GM18507 (cell line): Measurements from ENCODE around the gene EPHA1.

ENCODE experiments used
- DNase-seq: peaks from one replicate; pipeline ENCODE4 v3.0.0; 2011; ENCODE audit warnings: low read depth; ENCODE audit not compliant: insufficient read length; ENCODE audit errors: extremely low spot score
- FAIRE-seq: peaks from 2 replicates; lab custom pipeline; 2011; peaks lifted over from hg19 to GRCh38; lab: Jason Lieb, UNC

EPHA1 gene

DNA sequence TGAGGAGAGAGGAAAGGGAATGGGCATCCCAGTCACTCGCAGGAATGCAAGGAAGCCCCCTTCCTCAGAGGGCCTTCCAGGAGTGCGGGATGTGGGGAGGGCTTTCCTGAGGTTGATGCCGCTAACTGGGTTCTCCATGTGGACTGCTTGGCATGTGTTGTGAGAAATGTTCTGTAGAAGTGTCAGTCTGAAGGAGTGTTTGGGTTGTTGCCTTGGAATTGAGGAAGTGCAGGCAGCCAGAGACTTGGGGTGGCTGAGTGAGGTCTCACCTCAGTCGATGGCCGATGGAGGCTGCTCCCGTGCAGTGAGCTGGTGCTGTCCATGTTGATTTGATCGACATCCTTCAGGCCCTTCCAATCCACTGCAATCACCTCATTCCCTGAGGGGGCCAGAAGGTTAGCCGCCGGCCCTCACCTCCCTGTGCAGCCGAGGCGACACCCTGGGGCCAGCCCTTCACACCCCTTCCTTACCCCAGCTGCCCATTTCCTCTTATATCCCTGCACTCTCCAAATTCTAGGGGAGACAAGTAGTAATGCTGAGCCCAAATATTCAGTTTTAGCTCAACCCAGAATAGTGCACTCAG, 48.8 kb downstream of the EPHA1 start:
- DNase-seq (no peak), FAIRE-seq (no peak)

DNA sequence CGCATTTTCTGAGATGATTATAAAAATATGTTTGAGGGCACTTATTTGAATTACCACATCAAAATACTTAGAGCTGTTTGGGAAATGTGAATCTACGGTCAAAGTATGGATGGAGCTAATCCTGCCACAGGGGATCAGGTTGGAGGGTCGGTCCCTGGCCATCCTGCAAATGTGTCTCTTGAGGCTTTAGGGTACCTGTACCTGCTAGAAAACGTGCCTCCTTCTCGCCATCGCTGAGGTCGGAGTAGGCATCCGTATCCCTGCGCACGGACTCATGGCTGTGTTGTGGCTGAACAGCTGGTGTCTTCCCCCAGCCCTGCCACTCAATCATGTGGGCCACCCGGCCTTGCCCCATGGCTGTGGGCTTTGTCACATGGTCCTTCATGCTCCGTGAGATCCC, 50.0 kb downstream of the EPHA1 start:
- FAIRE-seq = no peak

DNA sequence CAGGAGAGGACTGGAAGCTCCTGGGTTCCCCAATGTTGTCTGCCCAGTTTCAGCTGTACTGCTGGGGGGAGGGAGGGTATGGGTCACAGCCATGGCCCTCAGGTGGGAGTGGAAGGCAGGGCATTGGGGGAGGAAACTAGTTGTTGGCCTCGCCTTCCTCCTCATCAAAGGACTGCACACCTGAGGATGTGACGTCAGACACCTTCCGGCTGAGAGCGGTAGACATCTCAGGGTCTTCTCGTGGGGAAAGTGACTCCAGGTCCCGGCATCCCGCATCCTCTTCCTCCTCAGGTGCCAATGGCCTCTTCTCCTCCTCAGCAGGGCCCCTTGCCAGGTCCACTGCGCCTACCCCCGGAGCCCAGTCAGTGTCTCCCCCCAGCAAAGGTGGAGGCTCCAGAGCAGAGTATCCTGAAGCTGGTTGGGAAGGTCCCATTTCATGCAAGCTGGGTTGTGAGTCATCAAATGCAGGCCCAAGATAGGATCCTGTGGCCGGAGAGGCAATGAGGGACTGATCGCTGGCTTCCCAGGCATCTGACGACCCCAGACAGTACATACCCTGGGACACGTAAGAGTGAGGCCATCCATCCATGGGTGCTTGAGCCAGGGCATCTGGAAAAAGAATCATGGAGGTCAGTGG, 52.1 kb downstream of the EPHA1 start:
- DNase-seq = no peak
- FAIRE-seq = no peak

More for the DNA sequence above, 50.0 kb downstream of the EPHA1 start:
- no peak for DNase-seq

DNA sequence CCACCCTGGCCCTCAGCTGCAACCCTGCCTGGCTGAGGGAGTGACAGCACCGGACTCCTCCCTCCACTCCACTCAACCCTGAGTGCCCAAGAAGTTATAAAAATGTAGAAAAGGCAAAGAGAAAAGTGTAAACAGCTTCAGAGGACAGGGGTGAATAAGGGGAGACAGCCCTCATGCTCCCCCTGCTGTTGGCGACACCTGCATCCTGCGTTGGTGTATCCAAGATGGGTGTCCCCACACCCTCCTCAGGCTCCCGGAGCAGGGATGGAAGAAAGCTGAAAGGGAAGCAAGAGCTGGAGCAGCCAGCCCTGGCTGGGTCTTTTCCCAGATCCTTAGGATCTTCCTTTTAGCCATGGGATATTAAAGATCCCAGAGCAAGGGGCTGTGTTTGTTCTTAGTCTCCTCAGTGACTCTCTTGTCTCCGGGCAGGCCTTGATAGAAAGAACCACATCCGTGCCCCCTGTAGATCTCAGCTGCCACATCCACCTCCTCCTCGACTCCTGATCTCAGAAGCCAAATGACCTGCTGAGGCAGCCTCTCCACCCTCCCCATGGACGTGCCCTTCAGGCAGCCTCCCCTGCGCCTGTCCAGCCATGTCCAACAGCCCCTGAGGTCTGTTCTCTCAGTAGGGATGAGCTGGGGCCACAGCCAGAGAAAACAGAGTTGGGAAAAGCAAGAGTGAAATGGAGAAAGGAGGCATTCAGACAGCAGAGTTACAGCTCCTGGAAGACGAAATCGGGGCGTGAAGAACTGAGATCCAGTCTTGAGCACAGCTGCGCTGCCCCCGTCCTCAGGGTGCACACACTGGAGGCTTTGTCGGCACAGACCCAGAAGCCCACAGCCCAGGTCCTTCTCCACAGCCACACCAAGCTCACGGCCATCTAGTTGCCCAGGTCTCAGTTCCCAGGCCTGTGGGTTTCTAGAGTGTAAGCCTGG, 52.9 kb downstream of the EPHA1 start:
- FAIRE-seq (no peak), DNase-seq (no peak)

DNA sequence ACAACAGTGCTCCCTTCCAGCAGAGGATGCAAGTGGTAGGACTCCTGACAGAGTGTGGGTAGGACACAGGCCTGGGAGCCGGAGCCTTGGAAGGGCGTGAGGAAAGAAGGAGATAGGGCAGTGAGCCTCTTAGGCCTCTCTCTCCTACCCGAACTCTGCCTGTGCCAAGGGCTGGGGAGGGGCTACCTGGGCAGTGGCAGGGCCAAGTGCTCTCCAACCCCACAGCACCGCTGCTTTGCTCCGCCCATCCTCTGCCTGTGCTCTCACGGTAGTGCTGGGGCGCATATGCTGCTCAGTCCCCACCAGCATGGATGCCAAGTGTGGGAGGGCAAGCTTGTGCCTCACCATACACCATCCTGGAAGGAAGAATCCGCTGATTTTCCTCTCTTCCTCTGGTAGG, 53.7 kb downstream of the EPHA1 start:
- FAIRE-seq (no peak), DNase-seq (no peak)

DNA sequence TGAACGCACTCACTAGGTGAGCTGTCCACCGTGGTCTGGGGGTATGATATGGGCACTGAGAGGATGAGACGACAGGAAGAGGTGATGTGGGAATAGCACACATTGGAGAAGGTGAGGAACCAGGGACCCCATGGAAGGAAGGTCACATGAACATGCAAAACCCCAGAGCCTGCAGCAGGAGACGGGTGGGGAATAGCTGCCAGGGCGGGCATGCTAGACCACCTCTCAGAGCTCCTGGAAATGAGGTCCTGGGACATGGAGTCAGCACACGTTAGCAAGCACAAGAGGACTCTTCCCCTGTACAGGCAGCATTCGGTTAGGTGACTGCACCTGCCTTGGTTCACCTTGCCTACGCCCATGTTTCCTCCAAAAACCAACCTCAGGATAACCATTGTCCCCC, 54.3 kb downstream of the EPHA1 start:
- no peak for DNase-seq
- FAIRE-seq = no peak

DNA sequence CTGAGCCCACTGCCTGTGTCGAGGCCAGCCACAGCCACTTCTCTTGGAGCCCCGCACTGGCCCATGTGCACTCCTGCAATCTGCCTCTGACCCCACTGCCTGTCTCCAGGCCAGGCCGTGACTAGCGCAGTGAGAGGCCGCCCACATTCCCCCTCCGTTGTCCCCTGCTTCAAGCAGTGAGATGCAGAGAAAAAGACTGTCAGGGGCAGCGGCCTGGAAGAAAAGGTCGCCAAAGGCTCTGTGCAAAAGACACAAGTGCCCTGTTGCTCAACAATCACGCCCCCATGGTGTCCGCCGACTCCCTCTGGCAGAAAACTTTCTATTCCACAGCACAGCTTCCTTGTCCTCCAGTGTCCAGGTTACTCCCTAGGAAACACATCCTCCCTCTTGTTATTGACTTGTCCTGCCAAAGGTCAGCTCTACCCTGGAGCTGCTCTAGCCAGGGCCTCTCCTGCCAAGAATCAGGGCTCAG, 56.1 kb downstream of the EPHA1 start:
- FAIRE-seq = no peak
- DNase-seq = no peak

DNA sequence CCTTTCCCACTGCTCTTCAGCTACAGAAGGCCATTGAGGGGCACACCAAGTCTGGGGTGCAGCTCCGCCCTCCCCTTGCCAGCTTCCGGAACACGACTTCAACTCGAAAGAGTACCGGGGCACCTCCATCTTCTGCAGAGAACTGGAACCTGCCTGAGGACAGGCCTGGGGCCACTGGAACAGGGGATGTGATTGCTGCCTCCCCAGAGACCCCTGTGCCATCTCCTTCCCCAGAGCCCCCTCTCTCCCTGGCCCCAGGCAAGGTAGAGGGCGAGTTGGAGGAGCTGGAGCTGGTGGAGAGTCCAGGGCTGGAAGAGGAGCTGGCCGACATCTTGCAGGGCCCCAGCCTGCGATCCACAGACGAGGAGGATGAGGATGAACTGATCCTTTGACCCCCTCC, 57.1 kb downstream of the EPHA1 start:
- DNase-seq = no peak

DNA sequence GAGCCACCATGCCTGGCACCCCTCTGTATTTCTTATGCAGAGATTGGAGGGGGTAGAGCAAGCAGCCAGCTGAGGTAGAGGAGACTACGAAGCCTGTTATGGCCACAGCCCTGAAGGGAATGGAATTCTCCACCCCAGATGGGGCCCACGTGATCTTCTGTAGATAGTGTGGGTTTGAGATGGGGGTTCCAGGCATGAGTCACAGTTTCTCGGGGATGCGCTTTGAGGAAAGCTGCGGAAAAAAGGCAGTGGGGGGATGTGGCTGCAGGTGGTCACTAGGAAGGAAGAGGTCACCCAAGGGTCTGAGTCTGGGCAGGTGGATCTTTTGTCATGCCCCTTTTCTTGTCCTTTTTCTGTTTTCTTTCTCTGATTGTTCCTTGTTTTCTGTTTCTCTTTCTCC, 57.6 kb downstream of the EPHA1 start:
- DNase-seq = no peak

More for the DNA sequence above, 57.1 kb downstream of the EPHA1 start:
- FAIRE-seq = no peak

DNA sequence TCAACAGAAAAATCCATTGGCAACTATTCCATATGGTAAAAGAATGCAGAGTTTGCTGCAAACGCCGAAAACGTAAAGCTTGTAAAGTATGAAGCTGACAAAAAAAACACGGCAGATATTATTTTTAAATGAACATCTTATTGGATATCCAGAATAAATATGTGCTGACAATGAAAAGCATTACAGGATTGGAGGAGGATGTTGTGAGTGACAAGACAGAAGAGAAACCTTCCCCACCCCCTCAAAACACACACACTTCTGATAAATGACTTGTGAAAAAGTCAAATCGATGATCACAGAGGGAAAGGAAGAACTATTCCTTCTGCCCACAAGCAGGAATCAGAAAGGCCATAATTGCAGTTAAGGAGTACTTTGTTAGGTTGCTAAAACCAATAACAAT, 60.7 kb downstream of the EPHA1 start:
- DNase-seq (no peak), FAIRE-seq (no peak)

More for the DNA sequence above, 57.6 kb downstream of the EPHA1 start:
- no peak for FAIRE-seq

DNA sequence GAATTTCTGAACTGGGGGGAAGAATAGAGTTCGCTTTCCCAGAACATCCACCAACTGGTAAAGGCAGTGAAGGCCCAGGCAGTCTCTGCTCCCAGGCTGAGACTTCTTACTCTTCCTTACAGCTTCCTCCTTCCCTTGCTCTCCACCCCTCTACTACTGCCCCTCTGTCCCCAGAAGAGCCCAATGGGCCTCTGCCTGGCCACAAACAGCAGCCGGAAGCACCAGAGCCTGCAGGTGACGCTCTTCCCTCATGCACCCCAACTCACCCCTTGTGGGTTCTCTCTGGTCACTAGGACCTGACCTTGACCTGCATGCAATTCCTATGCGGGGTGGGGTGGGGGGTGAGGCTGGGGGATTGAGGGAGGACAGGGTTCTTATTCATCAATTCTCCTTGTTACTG, 62.6 kb downstream of the EPHA1 start:
- FAIRE-seq (no peak), DNase-seq (no peak)

DNA sequence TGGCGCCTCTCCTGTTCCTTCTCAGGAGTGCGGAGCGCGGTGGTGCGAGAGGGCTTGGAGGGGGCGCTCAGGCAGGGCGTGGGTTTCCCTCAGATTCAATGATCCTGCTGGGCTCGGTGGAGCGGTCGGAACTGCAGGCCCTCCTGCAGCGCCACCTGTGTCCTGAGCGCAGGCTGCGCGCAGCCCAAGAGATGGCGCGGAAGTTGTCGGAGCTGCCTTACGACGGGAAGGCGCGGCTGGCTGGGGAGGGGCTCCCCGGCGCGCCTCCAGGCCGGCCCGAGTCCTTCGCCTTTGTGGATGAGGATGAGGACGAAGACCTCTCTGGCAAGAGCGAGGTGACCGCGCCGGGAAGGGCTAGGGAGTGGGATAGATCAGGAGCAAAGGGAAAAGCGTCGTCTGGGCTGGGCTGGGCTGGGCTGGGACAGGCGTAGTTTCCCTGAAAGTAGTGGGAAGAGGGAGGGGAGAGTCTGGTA, 63.2 kb downstream of the EPHA1 start:
- DNase-seq (no peak), FAIRE-seq (no peak)

DNA sequence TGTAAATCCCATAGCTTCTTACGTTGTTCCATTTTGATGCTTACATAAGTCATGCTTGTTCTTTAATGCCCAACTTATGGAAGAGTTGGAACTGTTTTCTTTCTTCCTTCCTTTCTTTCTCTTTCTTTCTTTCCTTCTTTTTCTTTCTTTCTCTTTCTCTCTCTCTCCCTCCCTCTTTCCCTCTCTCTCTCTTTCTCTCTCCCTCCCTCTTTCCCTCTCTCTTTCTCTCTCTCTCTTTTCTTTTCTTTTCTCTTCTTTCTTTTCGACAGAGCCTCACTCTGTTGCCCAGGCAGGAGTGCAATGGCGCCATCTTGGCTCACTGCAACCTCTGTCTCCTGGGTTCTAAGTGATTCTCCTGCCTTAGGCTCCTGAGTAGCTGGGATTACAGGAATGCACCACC, 65.1 kb downstream of the EPHA1 start:
- DNase-seq = no peak
- FAIRE-seq = no peak

DNA sequence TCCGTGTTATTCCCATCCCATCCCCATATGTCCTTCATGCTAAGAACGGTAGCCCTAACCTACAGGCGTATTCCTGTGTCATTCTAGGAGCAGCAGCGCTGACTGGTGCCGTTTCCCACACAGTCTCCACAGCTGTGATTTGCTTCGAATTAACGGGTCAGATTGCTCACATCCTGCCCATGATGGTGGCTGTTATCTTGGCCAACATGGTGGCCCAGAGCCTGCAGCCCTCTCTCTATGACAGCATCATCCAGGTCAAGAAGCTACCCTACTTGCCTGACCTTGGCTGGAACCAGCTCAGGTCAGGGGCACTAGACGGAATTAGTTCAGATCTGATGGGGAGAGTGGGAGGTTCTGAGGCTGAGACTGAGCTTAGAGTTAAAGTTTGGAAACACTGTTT, 66.8 kb downstream of the EPHA1 start:
- DNase-seq (no peak), FAIRE-seq (no peak)
